ENCODE results near the gene WNT11. TPM values are rescaled to one million over a fixed set of nuclear protein-coding genes. Genes with fewer than 3 reads are reported as not detected.

Gene WNT11
- polyA plus RNA-seq, 1 donor from 2014 or later: 2.3 TPM

DNA sequence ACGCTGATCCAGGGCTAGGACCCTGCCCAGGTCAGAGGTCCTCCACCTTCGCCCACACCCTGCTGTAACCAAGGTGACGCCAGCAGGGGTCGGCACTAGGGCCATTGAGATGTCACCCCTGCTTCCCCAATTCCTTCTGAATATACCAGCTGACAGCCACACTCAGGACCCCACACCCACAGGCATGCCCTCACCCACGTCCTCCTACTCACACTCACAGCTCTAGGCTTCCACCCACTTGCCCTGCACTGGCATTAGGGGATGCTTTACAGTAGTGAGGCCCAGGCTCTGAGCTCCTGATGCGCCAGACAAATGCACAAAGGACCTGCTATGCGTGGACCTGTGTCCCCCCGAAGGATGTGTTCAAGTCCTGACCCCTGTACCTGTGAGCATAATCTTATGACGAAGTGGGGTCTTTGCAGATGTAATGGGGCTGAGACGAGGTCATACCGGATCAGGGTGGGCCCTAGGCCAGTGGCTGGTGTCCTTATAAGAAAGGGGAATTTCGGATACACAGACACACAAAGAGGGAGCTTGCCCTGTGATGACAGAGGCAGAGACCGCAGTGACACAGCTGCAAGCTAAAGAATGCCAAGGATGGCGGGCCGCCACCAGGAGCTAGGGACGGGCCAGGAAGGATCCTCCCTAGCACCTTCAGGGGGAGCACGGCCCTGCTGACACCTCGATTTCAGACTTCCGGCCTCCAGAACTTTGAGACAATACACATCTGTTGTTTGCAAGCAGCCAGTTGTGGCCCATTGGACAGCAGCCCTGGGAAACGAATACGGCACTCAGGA lies 11.2 kb downstream of the WNT11 start:
- no peak for TF ChIP-seq TAF1 (IDR thresholded peaks at IDR 0.05; ENCODE audit: low read depth)
- no peak for TF ChIP-seq MXI1 (conservative IDR thresholded peaks at IDR 0.05; ENCODE audit: poor library complexity, severe bottlenecking)
- no peak for TF ChIP-seq SMC3 (conservative IDR thresholded peaks at IDR 0.05; ENCODE audit: poor library complexity)
- no peak for TF ChIP-seq EZH2 (IDR thresholded peaks at IDR 0.05; ENCODE audit: borderline replicate concordance, insufficient read depth, low read length, poor library complexity, severe bottlenecking)
- TF ChIP-seq, protein P1, sequence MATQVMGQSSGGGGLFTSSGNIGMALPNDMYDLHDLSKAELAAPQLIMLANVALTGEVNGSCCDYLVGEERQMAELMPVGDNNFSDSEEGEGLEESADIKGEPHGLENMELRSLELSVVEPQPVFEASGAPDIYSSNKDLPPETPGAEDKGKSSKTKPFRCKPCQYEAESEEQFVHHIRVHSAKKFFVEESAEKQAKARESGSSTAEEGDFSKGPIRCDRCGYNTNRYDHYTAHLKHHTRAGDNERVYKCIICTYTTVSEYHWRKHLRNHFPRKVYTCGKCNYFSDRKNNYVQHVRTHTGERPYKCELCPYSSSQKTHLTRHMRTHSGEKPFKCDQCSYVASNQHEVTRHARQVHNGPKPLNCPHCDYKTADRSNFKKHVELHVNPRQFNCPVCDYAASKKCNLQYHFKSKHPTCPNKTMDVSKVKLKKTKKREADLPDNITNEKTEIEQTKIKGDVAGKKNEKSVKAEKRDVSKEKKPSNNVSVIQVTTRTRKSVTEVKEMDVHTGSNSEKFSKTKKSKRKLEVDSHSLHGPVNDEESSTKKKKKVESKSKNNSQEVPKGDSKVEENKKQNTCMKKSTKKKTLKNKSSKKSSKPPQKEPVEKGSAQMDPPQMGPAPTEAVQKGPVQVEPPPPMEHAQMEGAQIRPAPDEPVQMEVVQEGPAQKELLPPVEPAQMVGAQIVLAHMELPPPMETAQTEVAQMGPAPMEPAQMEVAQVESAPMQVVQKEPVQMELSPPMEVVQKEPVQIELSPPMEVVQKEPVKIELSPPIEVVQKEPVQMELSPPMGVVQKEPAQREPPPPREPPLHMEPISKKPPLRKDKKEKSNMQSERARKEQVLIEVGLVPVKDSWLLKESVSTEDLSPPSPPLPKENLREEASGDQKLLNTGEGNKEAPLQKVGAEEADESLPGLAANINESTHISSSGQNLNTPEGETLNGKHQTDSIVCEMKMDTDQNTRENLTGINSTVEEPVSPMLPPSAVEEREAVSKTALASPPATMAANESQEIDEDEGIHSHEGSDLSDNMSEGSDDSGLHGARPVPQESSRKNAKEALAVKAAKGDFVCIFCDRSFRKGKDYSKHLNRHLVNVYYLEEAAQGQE (IDR thresholded peaks at IDR 0.05; ENCODE audit: borderline replicate concordance): no peak
- Histone ChIP-seq H3K36me3 (ENCODE audit: insufficient read depth, low read length) (no peaks in the 10 kb centered on the region), H3K9me3 (ENCODE audit: low read length) (no peaks in the 10 kb centered on the region), H2AFZ (ENCODE audit: low read depth, low read length) (no peak overlapping the region), H3K79me2 (replicated peaks; ENCODE audit: insufficient read depth, low read length) (no peaks in the 10 kb centered on the region), H4K20me1 (ENCODE audit: insufficient read depth) (no peaks in the 10 kb centered on the region), H3K27ac (ENCODE audit: low read length) (no peak overlapping the region), H3K27me3 (ENCODE audit: insufficient read depth, low read depth, low read length) (no peaks in the 10 kb centered on the region), H3K4me3 (ENCODE audit: low read length) (no peak overlapping the region), H3F3A (ENCODE audit: insufficient read depth, low read length, poor library complexity, severe bottlenecking) (no peaks in the 10 kb centered on the region), H3K9ac (ENCODE audit: low read length) (no peak overlapping the region), H3K9me2 (ENCODE audit: insufficient read depth, low read length) (no peaks in the 10 kb centered on the region), H3K4me2 (ENCODE audit: low read length) (no peak overlapping the region)

DNA sequence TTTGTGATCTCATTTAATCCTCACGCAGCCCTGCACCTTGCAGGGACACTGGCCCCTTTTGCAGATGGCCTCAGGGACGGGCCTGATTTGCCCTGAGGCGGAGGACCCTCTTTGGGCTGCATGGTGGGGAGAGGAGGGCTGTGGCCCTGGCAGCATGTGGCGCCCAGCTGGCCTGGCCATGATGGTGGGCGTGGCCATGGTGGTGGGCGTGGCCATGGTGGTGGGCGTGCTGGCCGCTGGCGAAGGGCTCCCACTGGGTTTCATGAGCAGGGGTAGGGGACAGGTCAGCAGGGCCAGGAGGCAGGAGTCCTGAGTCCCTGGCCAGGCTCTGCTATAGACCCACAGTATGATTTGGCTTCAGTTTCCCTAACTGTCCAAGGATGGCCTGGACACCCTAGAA lies 13.1 kb downstream of the WNT11 start:
- TF ChIP-seq RAD21 (conservative IDR thresholded peaks at IDR 0.05): no peak
- TF ChIP-seq, protein P2, sequence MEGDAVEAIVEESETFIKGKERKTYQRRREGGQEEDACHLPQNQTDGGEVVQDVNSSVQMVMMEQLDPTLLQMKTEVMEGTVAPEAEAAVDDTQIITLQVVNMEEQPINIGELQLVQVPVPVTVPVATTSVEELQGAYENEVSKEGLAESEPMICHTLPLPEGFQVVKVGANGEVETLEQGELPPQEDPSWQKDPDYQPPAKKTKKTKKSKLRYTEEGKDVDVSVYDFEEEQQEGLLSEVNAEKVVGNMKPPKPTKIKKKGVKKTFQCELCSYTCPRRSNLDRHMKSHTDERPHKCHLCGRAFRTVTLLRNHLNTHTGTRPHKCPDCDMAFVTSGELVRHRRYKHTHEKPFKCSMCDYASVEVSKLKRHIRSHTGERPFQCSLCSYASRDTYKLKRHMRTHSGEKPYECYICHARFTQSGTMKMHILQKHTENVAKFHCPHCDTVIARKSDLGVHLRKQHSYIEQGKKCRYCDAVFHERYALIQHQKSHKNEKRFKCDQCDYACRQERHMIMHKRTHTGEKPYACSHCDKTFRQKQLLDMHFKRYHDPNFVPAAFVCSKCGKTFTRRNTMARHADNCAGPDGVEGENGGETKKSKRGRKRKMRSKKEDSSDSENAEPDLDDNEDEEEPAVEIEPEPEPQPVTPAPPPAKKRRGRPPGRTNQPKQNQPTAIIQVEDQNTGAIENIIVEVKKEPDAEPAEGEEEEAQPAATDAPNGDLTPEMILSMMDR (IDR thresholded peaks at IDR 0.05; ENCODE audit: poor library complexity, severe bottlenecking): no peak
- TF ChIP-seq SMC3 (conservative IDR thresholded peaks at IDR 0.05; ENCODE audit: poor library complexity): no peak
- TF ChIP-seq, protein P1 (IDR thresholded peaks at IDR 0.05; ENCODE audit: borderline replicate concordance): no peak
- no peak for TF ChIP-seq EZH2 (IDR thresholded peaks at IDR 0.05; ENCODE audit: borderline replicate concordance, insufficient read depth, low read length, poor library complexity, severe bottlenecking)
- Histone ChIP-seq H3K4me2 (ENCODE audit: low read length) (no peak overlapping the region), H2AFZ (ENCODE audit: low read depth, low read length) (no peak overlapping the region), H3K27ac (ENCODE audit: low read length) (no peak overlapping the region), H3K27me3 (ENCODE audit: insufficient read depth, low read depth, low read length) (no peaks in the 10 kb centered on the region), H3F3A (ENCODE audit: insufficient read depth, low read length, poor library complexity, severe bottlenecking) (no peaks in the 10 kb centered on the region), H4K20me1 (ENCODE audit: insufficient read depth) (no peaks in the 10 kb centered on the region), H3K4me3 (ENCODE audit: low read length) (no peak overlapping the region), H3K79me2 (replicated peaks; ENCODE audit: insufficient read depth, low read length) (no peaks in the 10 kb centered on the region), H3K36me3 (ENCODE audit: insufficient read depth, low read length) (no peaks in the 10 kb centered on the region), H3K9me3 (ENCODE audit: low read length) (no peaks in the 10 kb centered on the region), H3K9me2 (ENCODE audit: insufficient read depth, low read length) (no peaks in the 10 kb centered on the region), H3K9ac (ENCODE audit: low read length) (no peak overlapping the region)
